ENCODE data around the gene SEMA3D.
A peak's percentile ranks its signal among the peaks of the same experiment; 100 is the strongest.

The SEMA3D gene

DNA sequence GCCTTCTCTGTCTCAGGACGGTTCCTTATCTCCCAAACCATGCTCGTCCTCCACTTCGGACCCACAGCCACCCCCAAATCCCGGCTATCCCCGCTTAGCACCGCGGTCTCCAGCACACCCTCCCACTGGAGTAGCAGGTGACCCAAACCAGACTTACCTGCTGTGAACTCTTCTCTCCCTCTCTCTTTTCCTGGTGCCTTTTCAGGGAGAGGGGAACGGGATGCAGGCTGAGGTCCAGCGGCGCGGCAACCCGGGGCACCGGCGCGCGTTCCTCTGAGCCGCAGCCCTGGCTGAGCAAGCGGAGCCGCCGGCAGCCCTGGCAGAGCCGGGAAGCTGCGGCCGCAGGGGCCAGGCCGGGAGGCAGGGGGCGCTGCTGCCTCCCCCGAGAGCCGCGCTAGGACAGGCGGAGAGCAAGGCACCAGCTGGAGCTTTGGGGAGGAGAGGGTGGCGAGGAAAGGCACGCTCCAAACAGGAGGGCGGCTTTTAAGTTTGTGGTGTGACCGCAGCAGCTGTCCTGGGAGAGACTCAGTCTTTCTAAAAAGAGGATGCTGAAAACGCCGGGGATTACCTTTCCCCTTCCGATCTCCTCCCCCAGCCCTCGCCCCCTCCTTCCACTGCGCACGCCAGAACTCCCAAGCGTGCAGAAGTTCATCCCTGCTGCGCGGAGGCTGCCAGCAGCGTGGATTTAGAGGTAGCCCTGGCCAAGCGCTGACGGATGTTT, at the start of gene SEMA3D:
TSS of gene SEMA3D (minus strand) at position 536 of the 721 bp plus-strand sequence. CDS start 65,165 bp downstream, outside the sequence.
- DNase-seq: peak; percentile 44

DNA sequence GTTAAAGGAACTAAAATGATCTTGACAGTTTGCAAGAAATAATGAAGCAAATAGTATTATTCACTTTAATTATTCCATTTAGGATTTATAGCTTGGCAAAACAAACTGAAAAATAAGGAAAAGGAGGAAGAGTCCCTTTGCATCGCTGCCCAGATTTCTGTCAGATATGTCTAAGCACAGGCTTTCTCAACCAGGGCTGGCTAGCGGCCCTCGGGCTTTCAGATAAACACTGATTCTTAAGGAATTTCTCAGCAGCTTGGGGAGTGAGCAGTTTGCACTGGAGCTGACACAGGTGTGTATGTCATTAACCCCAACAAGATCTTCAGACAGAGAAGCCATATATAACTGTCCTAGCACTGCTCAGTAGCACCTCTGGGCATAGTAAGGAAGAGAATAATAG, 47.9 kb upstream of the SEMA3D start:
- DNase-seq: no peak

DNA sequence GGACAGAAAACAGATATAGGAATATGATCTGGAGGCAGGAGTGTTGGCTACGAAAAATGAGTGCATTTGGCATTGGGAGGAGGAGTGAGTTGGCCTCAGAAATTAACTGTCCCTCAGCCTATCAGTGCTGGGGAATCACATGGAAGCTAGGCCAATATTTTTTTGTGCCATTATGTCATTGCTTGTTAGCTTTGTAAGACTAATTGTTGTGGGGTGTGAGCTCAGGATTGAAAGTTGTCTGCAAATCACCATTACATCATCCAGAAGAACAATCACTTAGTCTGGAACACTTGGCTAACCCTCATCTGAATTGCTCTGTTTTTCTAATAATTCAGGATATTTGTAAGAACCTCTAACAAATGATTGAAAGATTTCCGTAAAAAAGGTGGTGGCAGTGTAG, 45.2 kb upstream of the SEMA3D start:
- no peak for DNase-seq

DNA sequence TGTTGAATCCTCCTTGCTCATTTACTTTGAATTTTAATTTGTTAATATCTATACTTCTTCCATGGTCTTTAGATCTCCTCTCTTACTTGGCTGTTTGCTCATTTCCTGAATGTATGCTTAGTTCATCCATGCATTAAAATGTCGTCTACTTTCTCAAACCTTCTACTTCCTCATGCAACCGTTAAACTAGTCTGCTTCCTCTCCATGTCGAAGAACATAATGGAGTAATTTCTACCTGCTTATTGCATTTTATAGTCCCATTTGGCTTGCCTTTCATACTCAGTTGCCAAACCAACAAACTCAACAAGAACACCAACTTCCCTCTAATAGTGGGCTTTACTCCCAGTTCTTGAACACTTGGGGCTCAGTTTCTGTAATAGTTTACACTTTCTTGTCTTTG, 43.8 kb upstream of the SEMA3D start:
- DNase-seq: no peak

DNA sequence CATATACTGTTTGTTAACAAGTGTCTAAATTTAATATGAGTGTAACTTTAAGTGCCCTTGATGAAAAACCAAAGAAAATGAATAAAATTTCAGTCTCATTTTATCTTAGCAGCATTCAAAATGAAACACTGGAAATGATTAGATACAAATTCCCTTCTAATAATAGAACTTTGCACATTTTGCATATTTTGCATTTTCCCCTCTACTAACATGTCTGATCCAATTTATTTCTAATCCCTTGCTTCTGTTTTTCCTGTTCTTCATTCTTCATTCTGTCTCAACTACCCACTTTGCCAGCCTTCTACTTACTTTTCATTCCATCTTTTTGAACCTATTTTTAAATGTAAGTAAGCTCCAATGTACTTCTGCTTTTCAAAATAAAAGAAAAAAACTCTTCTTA, 42.7 kb upstream of the SEMA3D start:
- DNase-seq: no peak

DNA sequence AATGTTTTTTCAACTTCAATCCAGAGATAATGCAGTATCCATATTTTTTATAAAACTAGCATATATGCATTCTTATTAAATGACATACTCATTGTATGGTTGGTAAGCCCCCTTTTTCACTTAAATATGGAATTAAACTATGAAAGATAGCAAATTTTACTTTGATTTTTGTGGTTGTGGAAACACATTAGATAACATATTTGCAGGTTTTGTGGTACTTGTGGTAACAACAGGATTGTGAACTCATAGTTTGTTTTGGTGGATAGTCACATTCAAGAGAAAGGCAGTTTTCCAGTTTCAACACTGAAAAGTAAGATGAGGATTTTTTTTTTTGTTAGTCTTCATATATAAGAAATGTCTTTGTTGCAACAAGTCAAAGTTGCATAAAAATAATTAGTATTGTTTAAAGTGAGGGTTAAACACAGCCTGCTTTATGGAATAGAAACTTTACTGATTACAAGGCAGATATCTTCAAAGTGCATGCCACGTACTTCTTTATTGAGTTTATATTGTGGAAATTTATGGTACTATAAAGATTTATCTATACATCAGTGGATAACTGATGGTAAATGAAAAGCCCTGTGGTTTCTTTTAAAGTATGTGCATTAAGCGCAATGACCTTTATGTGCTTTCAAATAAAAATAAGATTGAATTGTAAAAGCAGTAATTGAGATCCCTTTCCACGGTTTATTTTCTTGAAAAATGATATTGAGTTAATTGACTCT, 39.7 kb upstream of the SEMA3D start:
- no peak for DNase-seq

DNA sequence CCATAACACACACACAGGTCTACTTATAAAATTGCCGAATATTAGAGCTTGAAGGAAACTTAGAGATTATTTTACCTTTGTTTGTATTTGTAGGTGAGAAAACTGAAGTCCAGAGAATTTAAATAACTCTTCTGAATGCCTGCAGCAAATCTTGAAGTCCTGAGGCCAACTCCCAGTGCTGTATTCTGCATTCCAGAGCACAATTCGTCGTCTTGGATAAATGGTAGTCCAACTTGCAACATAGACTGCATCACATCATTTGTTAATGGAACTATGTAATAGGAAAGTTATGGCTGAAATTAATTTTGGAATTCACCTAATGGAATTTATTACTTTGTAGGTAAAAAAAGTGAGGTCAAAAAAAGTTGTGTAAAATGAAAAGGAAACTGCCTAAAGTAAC, 37.3 kb upstream of the SEMA3D start:
- no peak for DNase-seq

DNA sequence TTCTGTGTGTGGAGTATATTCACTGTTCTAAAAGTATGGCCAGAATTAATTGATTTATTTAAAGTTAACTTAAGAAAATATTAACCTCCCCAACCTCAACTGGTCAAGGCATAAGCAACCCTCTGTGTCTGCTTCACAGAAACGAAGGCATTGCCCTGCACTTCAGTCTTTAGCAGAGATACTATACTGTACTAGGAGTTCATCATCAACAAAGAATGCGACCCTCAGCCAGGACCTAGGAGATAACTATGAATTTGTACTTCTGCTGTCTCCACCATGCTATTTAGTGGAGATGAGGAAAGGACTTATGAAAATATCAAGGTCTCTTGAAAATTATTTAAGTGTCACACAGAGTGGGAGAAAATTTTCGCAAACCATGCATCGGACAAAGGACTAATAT, 35.7 kb upstream of the SEMA3D start:
- no peak for DNase-seq

DNA sequence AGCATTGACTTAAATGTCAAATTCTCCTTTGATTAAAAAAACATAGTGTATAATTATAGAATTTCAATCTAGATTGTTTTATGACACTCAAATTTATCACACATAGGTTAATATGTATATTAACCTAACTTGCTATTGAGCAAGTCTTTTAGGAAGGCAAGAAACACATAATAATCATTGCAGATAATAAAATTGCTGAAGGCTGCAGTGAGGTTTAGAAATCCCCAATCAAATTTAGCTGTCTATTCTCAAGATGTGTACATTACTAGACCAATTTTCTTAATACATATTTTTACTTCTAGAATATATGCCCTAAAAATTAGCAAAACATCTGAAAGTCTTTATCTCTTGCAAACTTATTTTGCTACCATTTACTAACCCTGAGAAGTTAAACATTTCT, 34.9 kb upstream of the SEMA3D start:
- DNase-seq: no peak

DNA sequence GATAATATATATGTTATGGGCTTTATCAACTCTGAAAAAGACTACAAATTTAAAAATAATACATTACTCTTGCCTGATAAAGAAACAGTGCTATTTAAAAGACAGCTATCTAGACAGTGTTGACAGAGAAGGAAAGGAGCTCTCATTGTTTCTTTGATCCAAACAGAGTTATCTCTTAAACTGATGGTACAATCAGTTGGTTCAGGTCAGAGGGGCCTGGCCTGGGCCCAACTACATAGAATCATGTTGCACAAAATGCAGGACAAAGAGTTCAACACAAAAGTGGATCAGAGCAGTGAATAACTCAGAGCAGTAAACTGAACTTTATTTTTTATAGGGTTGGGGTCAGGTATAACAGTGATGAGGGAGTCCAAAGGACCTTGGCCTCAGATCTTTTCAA, 33.8 kb upstream of the SEMA3D start:
- DNase-seq: no peak

DNA sequence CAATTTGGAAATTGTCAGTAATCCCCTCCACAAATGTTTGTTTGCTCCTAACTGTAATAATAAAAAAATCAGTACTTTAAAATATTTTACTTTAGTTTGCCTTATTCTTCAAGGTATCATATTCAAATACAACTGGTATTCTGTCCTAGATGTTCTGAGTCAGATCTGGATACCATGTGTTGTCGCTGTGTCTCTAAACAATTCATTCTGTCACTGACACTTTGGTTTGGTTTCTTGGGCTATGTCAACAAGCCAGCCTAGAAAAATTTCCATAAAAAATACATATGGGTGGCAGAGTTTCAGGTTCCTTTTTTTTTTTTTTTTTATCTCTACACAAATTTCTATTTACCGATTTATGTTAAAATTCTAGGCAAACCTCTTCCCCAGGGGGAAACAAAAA, 33.2 kb upstream of the SEMA3D start:
- no peak for DNase-seq

DNA sequence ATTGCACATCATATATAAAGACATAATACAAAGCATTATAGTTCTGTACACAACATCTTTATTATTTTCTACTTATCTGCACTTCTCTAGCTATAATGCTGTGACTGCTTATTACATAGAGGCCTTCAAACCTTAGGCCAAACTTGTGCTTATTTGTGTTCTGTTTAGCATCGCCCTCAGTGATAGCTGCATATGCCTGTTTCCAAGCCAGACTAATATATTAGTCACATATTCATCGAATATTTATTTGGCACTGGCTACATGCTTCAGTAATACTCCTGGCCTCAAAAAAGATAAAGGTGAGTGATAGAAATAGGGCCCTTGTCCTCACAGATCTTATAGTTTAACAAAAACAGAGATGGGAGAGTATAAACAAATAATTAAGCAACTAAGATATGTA, 30.2 kb upstream of the SEMA3D start:
- DNase-seq: no peak

DNA sequence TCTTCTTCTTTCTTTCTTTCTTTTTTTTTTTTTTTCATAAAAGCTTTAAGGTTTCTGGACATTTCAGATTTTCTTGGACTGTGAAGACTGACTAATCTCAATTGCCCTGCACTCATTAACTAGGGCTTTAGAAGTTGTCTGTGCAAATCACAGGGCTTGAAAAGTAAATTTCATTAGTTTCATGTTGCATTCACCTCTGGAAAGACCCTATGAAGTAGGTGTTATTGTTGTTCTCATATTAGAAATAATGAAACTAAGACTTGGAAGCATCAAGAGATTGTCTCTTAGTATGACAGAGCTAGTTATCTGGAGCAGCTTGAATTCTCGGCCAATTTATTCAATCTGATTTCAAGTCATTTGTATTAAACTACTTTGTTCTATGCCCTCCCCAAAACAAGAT, 28.2 kb upstream of the SEMA3D start:
- DNase-seq: no peak

DNA sequence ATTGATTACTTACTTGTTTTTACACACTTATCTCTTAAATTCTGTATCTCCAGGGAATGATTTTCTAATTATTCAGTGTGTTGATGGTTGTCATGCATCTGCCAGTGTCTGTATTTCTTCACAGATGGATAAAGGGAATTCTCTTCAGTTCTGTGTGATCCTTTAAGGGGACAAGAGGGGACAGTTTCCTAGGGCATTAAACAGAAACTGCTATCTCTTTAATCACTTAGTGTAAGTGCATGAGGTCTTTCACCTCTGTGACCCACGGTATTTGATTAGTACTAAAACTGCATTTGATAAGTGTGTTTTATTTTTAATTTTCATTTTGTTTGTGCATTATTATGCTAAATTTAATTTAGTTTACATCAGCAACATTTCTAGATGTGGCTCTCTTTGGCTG, 26.6 kb upstream of the SEMA3D start:
- DNase-seq: no peak

DNA sequence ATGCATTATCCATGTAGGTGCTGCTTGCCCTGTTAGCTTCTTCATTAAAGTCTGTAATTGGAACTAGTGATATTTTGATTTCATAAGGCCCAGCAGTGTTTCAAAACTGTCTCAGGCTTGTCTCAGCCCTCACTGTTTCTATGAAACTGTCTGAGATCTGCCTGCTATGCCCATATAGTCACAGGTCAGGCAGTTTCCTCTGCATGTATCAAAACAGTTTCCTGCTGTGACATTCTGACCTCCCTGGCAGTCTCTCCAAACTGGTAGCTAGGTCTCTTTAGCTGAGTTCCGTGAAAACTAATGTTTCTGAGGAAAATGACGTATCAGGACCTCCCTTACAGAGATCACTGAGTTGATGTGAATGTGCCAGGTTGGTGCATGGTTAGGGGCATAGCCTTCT, 18.9 kb upstream of the SEMA3D start:
- DNase-seq: no peak

DNA sequence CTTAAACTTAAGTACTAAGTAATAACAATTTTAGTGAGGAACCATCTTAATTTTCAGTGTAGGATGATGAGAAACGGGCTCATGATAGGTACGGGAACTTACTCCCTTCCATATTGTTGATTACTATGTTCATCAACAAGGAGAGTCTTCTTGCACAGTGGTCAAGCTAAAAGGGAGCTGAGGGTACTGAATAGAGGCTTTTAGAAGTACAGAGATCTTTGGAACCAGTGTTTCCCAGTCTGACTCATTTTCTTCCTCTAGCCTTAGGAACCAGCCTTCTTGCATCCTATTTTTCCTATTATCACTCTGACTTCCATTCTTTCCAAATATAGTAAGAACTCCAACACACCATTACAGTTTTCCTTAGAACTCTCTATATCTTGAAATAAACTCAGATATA, 17.6 kb upstream of the SEMA3D start:
- no peak for DNase-seq

DNA sequence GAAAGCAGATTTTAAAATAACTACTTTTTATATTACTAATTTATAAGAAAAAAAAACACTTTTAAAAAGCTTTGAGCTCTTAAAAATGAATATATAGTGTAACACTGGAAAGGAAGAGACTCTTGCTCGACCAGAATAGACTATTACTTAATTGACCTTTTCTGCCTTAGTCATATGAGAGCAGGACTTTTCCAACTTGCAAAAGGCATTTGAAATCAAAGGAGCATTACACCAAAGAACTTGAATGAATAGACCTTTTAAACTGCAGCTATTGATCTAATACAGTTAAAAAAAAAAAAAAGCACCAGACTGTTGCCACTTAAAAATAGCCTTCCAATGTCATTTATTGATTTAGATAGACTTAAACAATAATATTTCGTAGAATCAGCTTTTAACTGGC, 17.2 kb upstream of the SEMA3D start:
- no peak for DNase-seq

DNA sequence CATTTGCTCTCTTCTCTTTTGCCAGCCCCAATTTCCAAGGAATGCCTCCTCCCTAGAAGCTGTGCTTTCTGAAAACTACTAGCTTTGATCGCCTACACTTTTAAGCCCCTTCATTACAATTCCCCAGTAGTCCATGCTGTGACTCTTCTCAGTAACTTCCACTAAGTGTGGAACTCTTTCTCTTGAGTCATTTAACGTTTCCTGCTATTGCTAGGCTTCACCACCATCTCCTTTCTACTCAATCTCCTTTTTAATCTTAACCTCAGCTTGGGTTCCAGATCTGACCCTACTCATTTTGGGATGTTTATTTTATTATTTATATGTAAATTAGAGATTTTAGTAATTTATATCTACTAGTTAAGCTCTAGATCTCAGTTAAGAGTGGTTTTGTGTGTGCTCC, 14.4 kb upstream of the SEMA3D start:
- DNase-seq: no peak

DNA sequence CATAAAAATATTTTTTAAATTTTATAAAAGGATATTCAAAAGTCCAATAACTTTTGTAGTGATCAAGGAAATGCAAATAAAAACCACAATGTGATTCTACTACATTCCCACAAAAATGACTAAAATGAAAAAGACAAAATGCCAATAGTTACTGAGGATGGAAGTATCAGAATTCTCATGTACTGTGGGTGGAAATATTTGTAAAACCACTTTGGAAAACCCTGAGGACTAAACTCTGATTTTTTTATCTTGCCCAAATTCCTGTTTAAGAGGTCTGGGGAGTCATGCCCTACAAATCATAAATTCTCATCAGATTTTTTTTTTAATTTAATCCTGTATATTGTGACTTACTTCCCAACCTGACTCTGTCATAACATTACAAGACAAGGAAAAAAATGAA, 9.8 kb upstream of the SEMA3D start:
- DNase-seq: no peak

DNA sequence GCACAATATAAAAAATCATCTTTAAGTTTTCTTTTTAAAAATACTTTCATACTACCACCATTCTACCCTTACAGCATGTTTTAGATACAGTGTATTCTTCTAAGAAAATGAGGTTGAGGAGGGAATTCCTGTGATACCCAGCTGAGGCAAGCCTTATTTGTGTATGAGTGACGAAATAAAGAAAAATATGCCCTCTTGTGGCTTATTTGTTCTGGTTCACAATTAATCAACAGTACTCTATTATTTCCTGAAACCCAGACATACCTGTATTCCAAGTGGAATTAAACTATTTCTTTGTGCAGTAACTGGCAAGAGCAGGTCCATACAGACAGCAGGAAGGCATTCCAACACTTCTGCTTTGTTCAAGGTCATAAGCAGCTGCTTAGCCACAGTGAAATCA, 4.5 kb upstream of the SEMA3D start:
- DNase-seq: peak; percentile 19

DNA sequence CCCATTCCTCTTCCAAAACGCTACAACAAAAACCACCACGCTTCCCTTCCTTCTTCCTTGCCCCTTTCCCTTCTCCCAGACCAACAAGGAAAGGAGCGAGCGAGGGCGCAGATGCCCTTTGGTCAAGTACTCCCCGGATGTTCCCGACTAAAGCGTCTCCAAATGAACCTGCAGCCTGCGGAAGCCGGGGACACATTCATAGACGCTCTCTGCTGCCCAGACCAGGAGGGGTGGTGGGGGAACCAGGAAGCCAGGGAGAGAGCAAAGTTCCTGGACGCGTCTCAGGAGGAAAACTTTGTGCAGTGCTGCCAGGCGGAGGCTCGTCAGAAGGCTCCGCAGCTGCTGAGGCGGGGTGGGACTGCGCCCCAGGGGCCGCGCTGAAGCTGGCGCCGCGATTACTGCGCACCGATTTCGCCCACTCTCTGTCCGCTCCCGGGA, 754 bp downstream of the SEMA3D start:
- DNase-seq: no peak

DNA sequence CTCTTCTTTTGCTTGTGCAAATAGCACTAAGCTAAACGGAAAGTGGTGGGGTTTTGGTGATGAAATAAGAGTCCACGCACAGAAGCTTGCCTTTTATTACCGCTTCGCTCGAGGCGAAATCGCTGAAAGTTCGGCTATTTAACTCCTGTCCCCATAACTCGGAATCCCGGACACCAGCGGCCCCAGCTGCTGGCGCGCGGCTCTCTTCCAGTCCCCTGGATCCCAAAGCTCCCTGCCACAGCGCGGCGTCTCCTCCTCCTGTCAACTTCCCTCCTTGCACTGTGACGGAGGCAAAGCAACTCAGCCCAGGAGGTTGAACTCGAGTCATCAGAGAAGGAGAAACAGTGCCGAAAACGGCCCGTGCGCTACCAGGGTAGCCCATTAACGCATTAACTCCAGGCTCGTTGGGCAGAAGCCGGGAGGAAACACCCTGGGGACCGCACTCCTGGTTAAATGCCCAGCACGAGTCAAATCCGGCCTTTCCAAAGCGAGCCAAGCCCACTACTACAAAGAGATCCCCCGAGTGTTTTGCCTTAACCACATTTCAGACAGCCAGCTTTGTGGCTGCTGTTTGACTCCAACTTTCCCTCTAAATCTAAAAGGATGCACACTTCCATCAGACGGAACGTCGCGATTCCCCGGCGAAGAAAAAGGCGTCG, 1.3 kb downstream of the SEMA3D start:
- DNase-seq: no peak

DNA sequence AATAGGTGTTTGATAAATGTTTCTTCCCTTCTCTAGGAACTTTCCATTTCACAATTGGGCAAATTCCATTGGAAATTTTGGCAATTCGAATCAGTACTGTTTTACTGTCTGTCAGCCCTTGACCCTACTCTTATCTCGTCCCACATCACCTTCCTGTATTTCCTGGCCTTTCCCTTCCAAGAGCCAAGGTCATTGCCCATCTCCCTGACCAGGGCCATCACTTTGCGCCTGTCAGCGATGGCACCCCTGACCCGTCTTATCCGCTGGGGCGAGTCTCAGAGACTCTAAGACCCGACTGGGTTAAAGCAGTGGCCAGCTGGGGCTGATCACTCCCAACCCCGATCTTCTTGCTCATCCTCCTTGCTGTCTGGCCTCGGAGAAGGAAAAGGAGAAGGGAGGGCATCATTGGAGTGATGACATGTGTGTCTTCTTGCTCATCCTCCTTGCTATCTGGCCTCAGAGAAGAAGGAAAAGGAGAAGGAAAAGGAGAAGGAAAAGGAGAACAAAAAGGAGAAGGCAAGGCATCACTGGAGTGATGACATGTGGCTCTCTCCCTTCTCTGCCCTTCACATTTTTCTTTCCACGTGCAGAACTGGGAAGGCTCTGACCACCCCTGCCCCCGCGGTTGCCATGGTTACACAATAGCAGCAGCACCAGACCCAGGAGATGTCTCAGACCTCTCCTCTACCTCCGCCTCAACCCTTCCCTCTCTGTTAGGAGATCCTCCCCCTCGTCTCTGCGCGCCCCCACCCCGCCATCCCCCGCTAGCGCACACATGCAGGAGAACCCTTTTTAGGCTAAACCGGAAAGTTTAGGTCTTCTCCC, 2.0 kb downstream of the SEMA3D start:
- no peak for DNase-seq

All from NCI-H1694 (cell line).